ENCODE data around the gene PTN. TPM values are rescaled to one million over a fixed set of nuclear protein-coding genes. Genes with fewer than 3 reads are reported as not detected.
"Not testable (repeated sequence)": the region's sequence is repeated elsewhere in the genome, so short reads cannot be mapped to it uniquely, and the experiment has no call there.

Gene PTN
- total RNA-seq, 1 experiment from 2014 or later: 0.35 TPM

- Mint-ChIP-seq H3K27me3 (ENCODE audit: unreplicated experiment) (no peaks in the 10 kb centered on the region), H3K36me3 (ENCODE audit: insufficient read depth, unreplicated experiment) (no peaks in the 10 kb centered on the region), H3K4me1 (ENCODE audit: low read depth, unreplicated experiment) (no peaks in the 10 kb centered on the region), H3K9me3 (ENCODE audit: low read depth, unreplicated experiment) (peaks cover 16% of the 10 kb centered on the region), H3K27ac (ENCODE audit: unreplicated experiment) (no peak overlapping the region), H3K4me3 (ENCODE audit: low read depth, unreplicated experiment) (no peak overlapping the region)
- CTCF ChIA-PET: no interaction called here
- TF ChIP-seq CTCF (IDR thresholded peaks at IDR 0.05; ENCODE audit: unreplicated experiment): no peak
- intact Hi-C loops (cut with micrococcal nuclease; ENCODE audit: unreplicated experiment): no loop called here
- no peak for DNase-seq
- BruUV-seq (replicated peaks): no TSS peak
Observed at GRCh38 chr7:137266764-137267163, 76.8 kb downstream of the PTN start.

- H3K9me3 Mint-ChIP-seq (ENCODE audit: low read depth, unreplicated experiment): peaks cover 16% of the 10 kb centered on the region
- CTCF ChIA-PET; H3K36me3 Mint-ChIP-seq (ENCODE audit: insufficient read depth, unreplicated experiment); DNase-seq; H3K4me3 Mint-ChIP-seq (ENCODE audit: low read depth, unreplicated experiment); H3K4me1 Mint-ChIP-seq (ENCODE audit: low read depth, unreplicated experiment); BruUV-seq (replicated peaks); H3K27me3 Mint-ChIP-seq (ENCODE audit: unreplicated experiment); intact Hi-C loops (cut with micrococcal nuclease; ENCODE audit: unreplicated experiment); H3K27ac Mint-ChIP-seq (ENCODE audit: unreplicated experiment): not testable (repeated sequence)
Observed at GRCh38 chr7:137265480-137265879, 78.1 kb downstream of the PTN start.

GRCh38 chr7:137262599-137262998 lies 80.9 kb downstream of the PTN start:
- no peak for DNase-seq
- no peak overlapping the region for H3K27ac Mint-ChIP-seq (ENCODE audit: unreplicated experiment)
- no peaks in the 10 kb centered on the region for H3K4me1 Mint-ChIP-seq (ENCODE audit: low read depth, unreplicated experiment)
- H3K9me3 Mint-ChIP-seq (ENCODE audit: low read depth, unreplicated experiment): peaks cover 9% of the 10 kb centered on the region
- no peaks in the 10 kb centered on the region for H3K27me3 Mint-ChIP-seq (ENCODE audit: unreplicated experiment)
- TF ChIP-seq CTCF (IDR thresholded peaks at IDR 0.05; ENCODE audit: unreplicated experiment): no peak
- no peak overlapping the region for H3K4me3 Mint-ChIP-seq (ENCODE audit: low read depth, unreplicated experiment)
- no peaks in the 10 kb centered on the region for H3K36me3 Mint-ChIP-seq (ENCODE audit: insufficient read depth, unreplicated experiment)
- BruUV-seq (replicated peaks): no TSS peak
- intact Hi-C loops (cut with micrococcal nuclease; ENCODE audit: unreplicated experiment): no loop called here
- CTCF ChIA-PET: no interaction called here

GRCh38 chr7:137258552-137258951 lies 85.0 kb downstream of the PTN start:
- intact Hi-C loops (cut with micrococcal nuclease; ENCODE audit: unreplicated experiment): no loop called here
- no peaks in the 10 kb centered on the region for H3K36me3 Mint-ChIP-seq (ENCODE audit: insufficient read depth, unreplicated experiment)
- no TSS peak for BruUV-seq (replicated peaks)
- H3K27ac Mint-ChIP-seq (ENCODE audit: unreplicated experiment): no peak overlapping the region
- CTCF ChIA-PET: interaction anchor here (0.6 kb wide), 1 partner anchor 15 kb away, joined by 11 read pairs; no protein-coding TSS in a partner anchor
- no peaks in the 10 kb centered on the region for H3K4me1 Mint-ChIP-seq (ENCODE audit: low read depth, unreplicated experiment)
- H3K9me3 Mint-ChIP-seq (ENCODE audit: low read depth, unreplicated experiment): peaks cover 5% of the 10 kb centered on the region
- no peaks in the 10 kb centered on the region for H3K27me3 Mint-ChIP-seq (ENCODE audit: unreplicated experiment)
- TF ChIP-seq CTCF (IDR thresholded peaks at IDR 0.05; ENCODE audit: unreplicated experiment): no peak
- no peak for DNase-seq
- no peak overlapping the region for H3K4me3 Mint-ChIP-seq (ENCODE audit: low read depth, unreplicated experiment)

GRCh38 chr7:137254766-137255165 lies 88.8 kb downstream of the PTN start:
- H3K9me3 Mint-ChIP-seq (ENCODE audit: low read depth, unreplicated experiment): peaks cover 8% of the 10 kb centered on the region
- H3K4me3 Mint-ChIP-seq (ENCODE audit: low read depth, unreplicated experiment): no peak overlapping the region
- H3K27me3 Mint-ChIP-seq (ENCODE audit: unreplicated experiment): no peaks in the 10 kb centered on the region
- CTCF ChIA-PET: no interaction called here
- no TSS peak for BruUV-seq (replicated peaks)
- no peak for TF ChIP-seq CTCF (IDR thresholded peaks at IDR 0.05; ENCODE audit: unreplicated experiment)
- no peak overlapping the region for H3K27ac Mint-ChIP-seq (ENCODE audit: unreplicated experiment)
- intact Hi-C loops (cut with micrococcal nuclease; ENCODE audit: unreplicated experiment): no loop called here
- H3K4me1 Mint-ChIP-seq (ENCODE audit: low read depth, unreplicated experiment): no peaks in the 10 kb centered on the region
- H3K36me3 Mint-ChIP-seq (ENCODE audit: insufficient read depth, unreplicated experiment): no peaks in the 10 kb centered on the region
- DNase-seq: no peak

All from Calu3 (cell line).